Frontal cortex (tissue), 4 donors: ENCODE data around the gene MYO19. TPM values are rescaled to one million over a fixed set of nuclear protein-coding genes. Genes with fewer than 3 reads are reported as not detected.
A peak's percentile ranks its signal among the peaks of the same experiment; 100 is the strongest.
"Not testable (repeated sequence)": the region's sequence is repeated elsewhere in the genome, so short reads cannot be mapped to it uniquely, and the experiment has no call there.

Experiments
- DNase-seq, 2 donors: peaks; one replicate each; pipeline ENCODE4 v3.0.0; 2012; ENCODE audit warnings: low spot score in 2 of 2
- FAIRE-seq: peaks from 2 replicates; lab custom pipeline; 2012; peaks lifted over from hg19 to GRCh38; lab: Jason Lieb, UNC
- small RNA-seq: library from RNA; depleted of rRNA; stranded (forward); fragments of <200 nt; gene quantifications from one replicate; pipeline ENCODE3, GENCODE V24; 2014
- total RNA-seq: library from RNA; depleted of rRNA; stranded (reverse); fragments of >200 nt; gene quantifications from one replicate; pipeline ENCODE4 v1.2.3, GENCODE V29; 2014
- donor health status: control.
- donor health status: control.
- donor health status: control.

MYO19 gene
- total RNA-seq, 1 donor from 2014 or later: 30.6 TPM

- FAIRE-seq: no peak
- no peak for DNase-seq
Observed at GRCh38 chr17:36474571-36474970, 60.1 kb downstream of the MYO19 start.

GRCh38 chr17:36470499-36470898 lies 64.2 kb downstream of the MYO19 start:
- FAIRE-seq (no peak), DNase-seq (no peak)

GRCh38 chr17:36469733-36470132 lies 64.9 kb downstream of the MYO19 start:
- no peak for DNase-seq
- no peak for FAIRE-seq

DNA sequence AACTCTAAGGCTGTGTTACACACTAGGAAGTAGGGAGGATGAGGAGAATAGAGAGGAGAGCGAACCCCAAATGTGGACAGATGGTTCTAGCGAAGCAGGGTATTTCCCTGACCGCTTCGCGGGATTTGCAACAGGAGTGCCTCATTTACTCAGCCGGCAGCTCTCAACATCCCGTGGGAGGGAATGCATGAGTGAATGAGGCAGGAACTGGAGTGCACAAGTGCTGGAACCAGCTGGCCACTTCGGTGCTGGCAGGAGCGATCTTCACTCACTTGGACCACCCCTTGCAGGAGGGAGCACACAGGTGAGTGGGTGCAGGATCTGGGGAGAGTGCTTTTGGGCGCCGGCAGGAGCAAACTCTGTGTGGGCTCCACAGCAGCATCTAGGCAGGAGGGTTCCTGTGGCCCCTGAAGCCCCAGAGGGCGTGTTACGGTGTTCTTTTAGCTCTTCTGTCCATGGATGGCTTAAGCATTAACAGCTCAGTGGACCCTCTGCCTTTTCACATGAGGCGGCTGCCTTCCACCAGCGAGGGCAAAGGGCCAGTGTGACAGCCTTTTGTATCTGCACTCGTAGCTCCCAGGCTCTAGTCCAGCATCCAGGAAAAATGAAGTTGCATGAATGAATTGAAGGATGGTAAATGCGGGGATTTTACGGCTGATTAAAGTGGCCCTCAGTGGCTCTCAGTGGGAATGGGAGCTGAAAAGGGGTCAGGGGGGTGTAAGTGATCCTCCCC lies 65.6 kb downstream of the MYO19 start:
- FAIRE-seq (no peak), DNase-seq (no peak)

- DNase-seq (no peak), FAIRE-seq (no peak)
Observed at GRCh38 chr17:36464765-36465088, 69.9 kb downstream of the MYO19 start.

GRCh38 chr17:36463916-36464764 lies 70.5 kb downstream of the MYO19 start:
- FAIRE-seq (no peak), DNase-seq (peak in 1 of 2 donors; percentile 77)

- DNase-seq (no peak), FAIRE-seq (no peak)
Observed at GRCh38 chr17:36461330-36462110, 73.1 kb downstream of the MYO19 start.

DNA sequence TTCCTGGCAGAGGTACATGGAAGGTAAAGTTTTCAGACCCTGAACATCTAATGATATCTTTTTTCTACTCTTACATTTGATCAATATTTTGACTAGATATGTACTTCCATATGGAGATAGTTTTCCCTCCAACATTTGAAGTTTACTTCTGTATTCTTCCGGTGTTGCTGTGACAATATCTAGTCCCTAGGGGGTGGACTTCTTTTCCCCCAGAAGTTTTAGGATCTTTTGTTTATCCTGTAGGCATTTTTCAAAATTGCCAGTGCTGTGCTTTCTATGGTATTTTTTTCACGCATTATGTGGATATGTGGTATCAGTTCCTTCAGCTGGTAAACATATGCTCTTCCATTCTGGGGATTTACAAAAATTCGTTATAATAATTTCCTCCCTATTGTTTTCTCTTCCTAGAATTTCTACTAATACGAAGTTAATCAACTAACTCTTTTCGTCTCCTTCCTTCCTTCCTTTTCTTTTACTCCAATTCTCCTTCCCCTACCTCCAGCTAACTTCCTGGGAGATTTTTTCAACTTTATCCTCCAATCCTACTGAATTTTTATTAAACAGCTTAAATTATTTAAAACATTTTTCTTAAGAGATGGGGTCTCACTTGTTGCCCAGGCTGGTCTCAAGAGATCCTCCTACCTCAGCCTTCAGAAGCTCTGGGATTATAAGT lies 74.3 kb downstream of the MYO19 start:
- no peak for DNase-seq
- FAIRE-seq: no peak

- DNase-seq: no peak
- FAIRE-seq: no peak
Observed at GRCh38 chr17:36459601-36460000, 75.1 kb downstream of the MYO19 start.

GRCh38 chr17:36459045-36459444 lies 75.6 kb downstream of the MYO19 start:
- DNase-seq (no peak), FAIRE-seq (no peak)

DNA sequence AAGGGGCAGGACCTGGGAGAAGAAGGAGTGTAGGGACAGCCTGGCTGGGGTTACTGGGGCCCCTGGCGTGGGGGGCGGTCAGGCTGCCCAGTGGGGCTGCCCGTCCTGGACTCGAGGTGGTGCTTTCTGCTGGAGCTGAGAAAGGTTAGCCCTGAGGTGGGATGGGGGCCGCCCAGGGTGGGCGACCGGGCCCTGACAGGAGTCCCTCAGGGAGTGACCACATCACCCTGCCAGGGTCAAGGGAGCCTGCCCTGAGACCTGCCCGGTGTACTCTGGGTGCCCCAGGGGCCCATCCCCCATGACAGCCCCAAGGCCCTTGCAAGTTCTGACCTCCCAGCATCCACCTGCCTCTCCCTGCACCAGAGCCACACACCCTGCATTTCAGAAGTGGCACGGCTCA lies 77.0 kb downstream of the MYO19 start:
- FAIRE-seq, DNase-seq: not testable (repeated sequence)

GRCh38 chr17:36452888-36453287 lies 81.8 kb downstream of the MYO19 start:
- DNase-seq, FAIRE-seq: not testable (repeated sequence)

DNA sequence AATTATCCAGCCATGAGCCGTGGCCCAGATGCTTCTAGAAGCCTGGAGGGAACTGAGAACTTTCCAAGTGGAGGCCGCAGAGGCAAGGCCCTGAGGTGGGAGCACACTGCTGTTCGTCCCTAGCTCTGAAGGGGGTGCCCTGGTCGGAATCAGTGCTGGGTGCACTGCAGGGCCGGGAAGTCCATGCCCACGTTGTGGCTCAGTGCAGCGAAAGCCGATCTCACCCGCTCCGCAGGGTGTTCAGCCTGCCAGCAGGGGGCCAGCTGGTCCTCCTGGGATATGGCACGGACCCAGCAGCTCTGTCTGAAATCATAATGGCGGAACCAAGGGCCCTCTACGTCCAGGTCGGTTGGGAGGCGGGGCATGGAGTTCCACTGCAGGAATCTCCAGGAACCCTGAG lies 84.7 kb downstream of the MYO19 start:
- not testable (repeated sequence) for FAIRE-seq, DNase-seq

Small RNA genes within 50 kb of the gene (small RNA-seq; reads per million reads assigned to genes)
- gene RNA5SP439: not detected

Other genes with a start within 250 kb of the MYO19 start
- gene TBC1D3G, start 211.0 kb downstream of the MYO19 start, total RNA-seq: not detected
- gene TBC1D3H, start 146.4 kb downstream of the MYO19 start, total RNA-seq: not detected
- 57.1 TPM for gene ZNHIT3, start 48.2 kb downstream of the MYO19 start, total RNA-seq
- gene PIGW, start 119 bp upstream of the MYO19 start, total RNA-seq: 3.3 TPM
- 67.7 TPM for gene GGNBP2, start 10.1 kb upstream of the MYO19 start, total RNA-seq
- 5.7 TPM for gene DHRS11, start 57.0 kb upstream of the MYO19 start, total RNA-seq
- 3.3 TPM for gene MRM1, start 66.7 kb upstream of the MYO19 start, total RNA-seq